Measurements from ENCODE around the gene STOML3.

GRCh38 chr13:39040206-39040605 is 49.6 kb upstream of the STOML3 start:
- TF ChIP-seq EZH2phosphoT487 (IDR thresholded peaks at IDR 0.05; ENCODE audit: low read length) (no peak), CTCF (IDR thresholded peaks at IDR 0.05; ENCODE audit: low read length) (no peak)

Measured in MM.1S (cell line).